Fibroblast of the conjunctiva (primary cell): ENCODE data around the gene MGAT5B.

Experiments used
- DNase-seq: peaks from one replicate; pipeline ENCODE4 v3.0.0-alpha.2; 2010; ENCODE audit warnings: low read depth

The MGAT5B gene

DNA sequence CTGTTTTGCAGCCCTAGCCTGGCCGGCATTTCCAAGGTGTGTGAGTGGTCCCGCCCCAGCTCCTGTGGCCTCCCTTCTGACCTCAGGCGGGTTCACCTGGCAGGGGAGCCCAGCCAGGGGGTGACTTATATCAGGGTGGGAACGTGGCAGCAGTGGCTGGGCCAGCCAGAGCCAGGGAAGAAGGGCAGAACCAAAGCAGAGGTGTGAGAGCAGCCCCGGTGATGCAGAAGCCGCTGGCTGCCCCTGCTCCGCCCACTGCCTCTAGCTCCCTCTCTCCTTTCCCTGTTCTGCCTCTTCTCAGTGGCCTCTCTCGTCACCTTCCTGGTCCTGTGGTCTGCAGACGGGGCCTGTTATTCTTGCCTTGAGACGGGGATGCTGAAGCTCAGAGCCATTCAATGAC is 12.1 kb downstream of the MGAT5B start:
- DNase-seq: no peak

DNA sequence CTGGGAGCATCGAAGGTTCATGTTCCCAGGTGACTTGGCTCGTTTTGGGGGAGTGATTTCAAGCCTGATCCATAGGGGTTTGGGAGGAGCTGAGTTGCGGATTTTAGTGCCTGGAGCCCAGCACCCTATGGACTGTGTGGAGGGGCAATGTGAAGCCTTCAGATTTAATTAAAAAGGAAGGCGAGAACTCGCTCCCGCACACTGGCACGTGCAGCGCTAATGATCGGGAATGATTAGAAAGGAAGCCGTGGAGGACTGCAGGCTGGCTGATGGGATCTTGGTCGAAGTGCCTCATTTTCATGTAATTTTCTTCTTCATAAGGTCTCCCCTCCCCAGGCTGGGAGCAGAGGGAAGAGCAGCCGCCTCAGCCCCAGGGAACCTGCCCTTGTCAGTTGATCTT is 12.8 kb downstream of the MGAT5B start:
- DNase-seq: no peak

DNA sequence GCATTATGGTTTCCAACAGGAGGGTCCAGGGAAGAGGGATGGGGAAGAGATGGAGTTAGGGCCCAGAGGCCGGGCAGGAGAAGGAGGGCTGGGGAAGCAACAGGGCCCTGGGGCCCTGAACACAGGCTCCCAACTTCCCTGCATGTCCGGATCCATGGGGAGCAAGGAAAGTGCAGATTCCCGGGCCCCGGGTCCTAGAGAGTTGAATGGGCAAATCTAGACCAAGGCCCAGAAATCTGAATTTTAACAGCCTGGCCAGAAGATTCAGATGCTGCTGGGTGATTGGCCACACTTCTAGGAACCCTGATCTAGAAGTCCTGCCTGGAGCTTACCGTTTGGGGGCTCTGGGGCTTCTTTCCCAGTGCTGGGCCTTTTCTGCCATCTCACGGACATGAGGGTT is 13.2 kb downstream of the MGAT5B start:
- DNase-seq: no peak

DNA sequence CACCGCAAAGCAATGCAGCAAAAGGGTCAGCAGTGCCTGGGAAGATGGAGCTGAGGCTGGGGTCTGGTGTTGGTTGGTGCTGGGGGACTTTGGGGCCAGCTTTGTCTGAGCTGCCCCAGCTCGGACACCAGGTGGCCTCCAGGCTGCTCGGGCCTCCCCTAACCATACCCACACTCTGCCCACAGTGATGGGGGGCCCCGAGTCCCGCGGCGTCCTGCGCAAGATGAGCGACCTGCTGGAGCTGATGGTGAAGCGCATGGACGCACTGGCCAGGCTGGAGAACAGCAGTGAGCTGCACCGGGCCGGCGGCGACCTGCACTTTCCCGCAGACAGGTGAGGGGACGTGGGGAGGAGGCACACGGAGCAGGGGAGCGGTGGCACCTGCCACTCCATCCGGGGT is 13.8 kb downstream of the MGAT5B start:
- no peak for DNase-seq

DNA sequence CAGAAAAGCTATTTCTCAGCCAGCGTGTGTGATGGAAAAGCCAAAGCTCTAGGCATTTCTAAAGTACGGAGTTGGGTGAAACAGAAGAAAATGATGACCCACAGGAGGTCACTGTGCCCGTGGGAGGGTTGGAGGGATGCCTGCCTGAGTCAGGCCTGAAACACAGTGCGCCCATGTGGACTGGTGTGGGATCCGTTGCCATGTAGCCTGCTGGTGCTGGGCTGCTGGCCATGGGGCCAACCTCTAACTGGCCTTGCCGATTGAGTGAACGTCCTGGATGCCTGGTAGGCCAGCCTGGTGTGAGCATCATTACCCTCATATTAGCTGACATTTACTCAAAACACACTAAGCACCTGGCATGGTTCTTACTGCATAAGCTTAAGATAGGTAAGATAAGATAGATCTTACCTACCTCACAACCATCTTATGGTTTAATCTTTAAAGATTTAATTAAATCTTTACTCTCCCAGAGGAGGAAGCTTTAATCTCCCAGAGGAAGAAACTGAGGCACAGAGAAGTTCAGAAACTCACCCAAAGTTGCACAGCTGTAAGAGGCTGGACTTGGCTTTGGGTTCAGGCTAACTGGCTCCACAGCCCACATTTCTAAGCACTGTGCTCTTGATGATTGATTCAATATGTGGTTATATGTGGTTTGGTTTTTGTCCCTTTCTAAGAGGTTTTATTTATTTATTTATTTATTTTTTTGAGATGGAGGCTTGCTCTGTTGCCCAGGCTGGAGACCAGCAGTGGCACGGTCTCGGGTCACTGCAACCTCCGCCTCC is 15.7 kb downstream of the MGAT5B start:
- no peak for DNase-seq

DNA sequence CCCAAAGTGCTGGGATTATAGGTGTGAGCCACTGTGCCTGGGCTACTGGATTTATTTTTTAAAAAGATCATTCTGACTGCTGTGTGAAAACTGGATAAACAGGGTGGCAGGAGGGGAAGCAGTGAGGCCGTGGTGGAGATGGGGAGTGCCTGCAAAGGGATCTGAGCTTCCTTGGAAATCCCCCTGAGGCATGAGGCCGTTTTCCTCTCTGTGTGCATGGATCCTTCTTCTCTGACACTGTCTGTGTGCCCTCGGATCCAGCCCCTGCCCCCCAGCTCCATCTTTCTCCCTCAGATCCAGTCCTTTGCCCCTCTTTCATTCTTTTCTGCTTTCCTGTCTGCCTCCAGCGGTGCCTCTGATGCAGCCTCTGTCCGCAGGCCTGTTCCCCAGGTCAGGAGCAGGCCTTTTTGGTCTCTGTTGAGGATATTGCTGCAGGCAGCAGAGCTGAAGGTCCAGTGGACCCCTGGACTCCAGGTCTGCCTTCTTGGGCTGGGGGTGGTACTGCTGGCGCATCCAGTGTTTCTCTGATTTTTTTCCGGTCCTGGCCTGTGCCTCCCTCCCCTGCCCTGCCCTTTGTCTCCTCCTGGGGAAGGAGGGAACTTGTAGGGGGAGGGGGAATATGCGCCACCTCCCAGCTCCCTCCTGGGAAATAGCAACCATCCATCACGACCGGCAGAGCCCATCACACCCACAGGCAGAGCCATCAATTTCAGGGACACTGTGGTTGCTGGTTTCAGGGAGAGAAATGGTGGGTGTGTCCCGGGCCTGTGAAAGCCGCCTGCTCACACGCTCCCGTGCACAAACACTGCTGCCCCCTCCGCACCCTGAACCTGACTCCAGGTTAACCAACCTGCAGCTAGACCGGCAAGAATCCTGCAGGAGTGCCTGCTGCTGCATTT is 17.0 kb downstream of the MGAT5B start:
- DNase-seq: no peak

DNA sequence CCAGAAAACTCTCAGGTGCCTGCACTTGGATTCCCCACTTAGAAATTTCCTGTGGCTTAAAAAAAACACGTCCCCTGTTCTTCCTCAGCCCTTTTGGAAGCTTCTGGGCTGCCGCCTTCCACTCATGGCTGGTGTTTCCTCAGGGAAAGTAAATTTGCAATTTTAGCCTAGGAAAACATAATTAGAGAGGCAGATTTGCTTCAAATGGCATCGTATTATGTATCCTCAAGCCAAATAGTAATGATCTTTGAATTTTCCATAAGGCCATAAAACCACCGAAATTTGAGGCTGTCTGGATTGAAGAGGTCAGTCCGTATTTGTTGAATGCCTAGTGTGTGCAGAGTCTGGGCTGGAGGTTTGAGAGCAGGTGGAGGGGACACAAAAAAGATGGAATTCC is 17.7 kb downstream of the MGAT5B start:
- no peak for DNase-seq

DNA sequence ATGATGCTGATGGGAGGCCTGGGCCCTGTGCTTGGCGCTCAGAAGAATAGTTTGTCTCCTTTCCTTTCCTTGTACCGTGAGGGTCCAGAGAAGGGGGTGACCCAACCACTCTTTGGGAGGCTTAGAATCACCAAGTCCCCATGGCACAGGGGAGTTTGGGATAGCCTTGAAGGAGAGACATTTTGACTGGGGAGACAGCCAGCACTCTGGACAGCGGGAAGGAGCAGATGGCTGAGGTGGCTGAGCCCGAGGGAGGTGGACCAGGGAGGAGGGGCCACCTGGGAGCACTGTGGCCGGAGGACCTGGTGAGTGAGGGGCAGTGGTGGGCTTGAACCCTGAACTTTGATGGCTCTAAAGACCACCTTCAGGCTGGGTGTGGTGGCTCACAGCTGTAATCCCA is 18.2 kb downstream of the MGAT5B start:
- no peak for DNase-seq

DNA sequence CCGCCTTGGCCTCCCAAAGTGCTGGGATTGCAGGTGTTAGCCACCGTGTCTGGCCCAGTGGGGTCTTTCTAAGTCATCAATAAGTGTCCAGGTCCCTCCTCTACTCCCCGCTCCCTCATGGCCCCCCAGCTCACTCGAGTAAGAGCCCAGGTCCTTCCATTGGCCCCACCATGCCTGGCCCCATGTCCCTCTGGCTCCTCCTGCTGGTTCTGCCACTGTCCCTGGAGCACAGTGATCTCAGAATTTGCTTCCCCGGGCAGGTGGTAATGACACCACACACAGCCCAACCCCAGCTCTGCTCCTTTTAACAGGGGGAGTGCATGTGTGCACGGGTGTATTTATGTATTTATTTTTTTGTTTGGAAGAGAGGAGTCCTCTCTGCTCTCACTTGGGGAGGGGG is 19.6 kb downstream of the MGAT5B start:
- no peak for DNase-seq

DNA sequence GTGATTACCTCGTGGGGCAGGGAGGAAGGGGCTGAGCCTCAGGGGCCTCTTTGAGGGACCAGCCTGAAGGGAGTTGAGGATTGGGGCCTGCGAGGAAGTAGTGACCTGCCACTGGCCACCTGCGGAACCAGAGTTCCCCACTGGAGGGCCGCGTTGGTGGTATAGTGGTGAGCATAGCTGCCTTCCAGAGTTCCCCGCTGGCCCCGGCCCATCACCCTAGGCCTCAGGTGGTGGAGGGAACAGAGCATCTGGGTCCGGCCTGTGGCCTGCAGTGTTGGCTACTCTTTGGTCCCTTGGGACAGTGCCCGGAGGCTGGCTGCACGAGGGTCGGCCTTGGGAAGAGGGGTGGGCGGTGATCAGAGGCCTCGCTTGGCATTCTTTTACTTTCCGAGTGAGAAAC is 20.5 kb downstream of the MGAT5B start:
- no peak for DNase-seq

DNA sequence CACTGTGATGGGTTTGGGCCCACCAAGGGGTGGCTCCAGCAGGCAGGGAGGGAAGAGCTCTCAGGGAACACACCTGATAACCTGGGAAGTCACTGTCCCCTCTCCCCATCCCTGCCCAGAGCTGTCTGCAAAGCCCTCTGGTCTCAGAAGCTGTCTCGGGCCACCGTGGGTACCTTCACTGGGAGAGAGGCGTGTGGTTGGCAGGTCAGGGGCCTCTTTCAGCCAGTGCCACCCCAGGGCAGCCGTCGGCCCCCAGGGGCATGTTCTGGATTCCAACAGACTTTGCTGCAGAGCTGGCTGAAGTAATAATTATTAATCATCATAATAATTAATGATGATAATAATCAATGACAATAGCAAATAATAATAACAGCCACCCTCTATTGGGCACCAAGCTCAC is 21.1 kb downstream of the MGAT5B start:
- DNase-seq: no peak

DNA sequence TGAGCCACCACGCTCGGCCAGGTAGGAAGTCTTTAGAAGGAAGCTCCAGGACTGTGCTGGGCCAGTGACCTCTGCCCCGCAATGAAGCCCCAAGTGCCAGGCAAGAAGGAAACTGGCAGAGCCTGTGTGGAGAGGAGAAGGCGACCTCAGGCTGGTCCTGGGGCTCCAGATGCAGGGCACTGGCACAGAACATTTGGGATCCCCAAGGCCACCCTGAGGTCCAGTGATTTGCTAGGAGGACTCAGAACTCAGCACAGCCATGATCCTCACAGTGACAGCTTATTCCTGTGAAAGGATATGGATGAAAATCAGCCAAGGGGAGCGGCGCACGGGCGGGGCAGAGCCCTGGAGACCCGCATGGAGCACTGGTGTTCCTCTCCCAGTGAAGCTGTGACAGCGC is 24.1 kb downstream of the MGAT5B start:
- DNase-seq: no peak

DNA sequence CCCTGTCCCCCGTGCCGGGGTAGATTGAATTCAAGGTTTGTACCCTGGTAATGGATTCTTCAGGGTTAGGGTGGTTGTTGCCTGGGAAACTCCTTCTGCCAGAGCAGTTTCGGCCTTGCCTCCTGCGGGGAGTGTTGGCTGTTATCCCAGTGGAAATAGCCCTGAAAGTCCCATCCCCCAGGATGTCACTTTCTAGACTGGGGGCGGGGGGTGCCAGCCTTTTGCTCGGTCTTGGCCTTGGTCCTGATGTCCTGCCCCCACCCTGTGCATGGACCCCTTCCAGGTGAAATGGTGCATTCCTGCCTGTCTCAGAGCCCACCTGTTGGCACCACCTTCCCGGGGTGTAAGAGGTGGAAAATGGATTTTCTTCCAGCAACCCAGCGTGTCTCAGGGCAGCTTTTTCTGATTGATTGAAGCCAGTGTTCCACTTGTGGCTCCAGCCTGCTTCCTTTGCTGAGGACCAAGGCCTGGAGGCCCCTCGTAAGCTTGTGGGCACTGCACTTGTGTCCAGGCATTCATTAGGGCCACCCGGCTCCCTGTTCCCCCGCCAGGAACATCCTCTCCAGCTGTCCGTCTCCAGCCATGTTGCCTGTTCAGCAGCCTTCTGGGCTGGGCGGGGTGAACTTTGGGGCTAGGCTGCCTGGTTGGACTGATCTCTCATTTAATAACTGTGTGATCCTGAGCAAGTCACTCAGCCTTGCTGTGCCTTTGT is 25.6 kb downstream of the MGAT5B start:
- no peak for DNase-seq

DNA sequence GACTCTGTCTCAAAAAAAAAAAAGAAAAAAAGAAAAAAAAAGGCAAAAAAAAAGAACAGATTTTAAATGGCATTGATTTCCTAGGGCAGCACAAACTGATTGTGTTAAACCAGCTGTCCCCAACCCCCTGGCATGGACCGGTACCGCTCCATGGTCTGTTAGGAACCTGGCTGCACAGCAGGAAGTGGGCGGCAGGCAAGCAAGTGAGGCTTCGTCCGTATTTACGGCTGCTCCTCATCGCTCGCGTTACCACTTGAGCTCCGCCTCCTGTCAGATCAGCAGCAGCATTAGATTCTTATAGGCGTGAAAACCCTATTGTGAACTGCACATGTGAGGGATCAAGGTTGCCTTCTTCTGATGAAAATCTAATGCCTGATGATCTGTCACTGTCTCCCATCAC is 26.6 kb downstream of the MGAT5B start:
- DNase-seq: no peak

DNA sequence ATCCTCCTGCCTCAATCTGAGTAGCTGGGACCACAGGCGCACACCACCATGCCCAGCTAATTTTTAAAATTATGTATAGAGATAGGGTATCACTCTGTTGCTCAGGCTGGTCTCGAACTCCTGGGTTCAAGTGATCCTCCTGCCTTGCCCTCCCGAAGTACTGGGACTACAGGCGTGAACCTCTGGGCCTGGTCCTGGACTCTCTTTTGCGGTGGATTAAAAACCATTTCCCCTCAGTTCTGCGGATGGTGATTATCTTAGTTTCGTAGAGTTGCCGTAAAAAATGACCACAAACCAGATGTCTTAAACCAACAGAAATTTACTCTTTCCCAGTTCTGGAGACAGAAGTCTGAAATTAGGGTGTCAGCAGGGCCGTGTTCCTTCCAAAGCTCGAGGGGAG is 28.8 kb downstream of the MGAT5B start:
- no peak for DNase-seq

DNA sequence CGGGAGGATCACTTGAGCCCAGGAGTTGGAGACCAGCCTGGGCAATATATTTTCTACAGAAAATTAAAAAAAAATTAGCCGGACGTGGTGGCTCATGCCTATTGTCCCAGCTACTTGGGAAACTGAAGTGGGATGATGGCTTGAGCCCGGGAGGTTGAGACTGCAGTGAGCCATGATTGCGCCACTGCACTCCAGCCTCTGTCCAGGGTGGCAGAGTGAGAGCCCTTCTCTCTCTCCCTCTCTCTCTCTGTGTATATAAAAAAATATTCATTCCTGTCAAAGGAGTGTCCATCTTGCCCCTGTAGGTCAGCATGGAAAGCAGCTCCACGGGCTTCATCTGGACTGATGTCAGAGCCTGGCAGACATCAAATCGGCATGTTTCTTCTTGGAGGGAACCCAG is 31.2 kb downstream of the MGAT5B start:
- DNase-seq: no peak

DNA sequence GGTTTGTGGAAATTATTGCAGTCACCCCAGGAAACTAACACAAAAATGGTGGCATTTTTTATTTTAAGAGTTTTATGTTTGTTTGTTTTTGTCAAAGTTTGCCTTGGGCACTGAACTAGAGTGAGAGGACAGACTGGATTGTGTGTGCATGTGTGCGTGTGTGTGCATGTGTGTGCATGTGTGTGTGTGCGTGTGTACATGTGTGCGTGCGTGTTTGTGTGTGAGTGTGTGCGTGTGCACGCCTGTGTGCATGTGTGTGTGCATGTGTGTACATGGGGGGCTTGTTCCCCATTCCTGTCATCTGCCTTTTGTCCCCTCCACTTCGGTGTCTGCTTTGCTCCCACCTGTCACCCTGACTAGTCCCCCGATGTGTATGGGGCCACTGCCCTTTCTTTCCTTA is 32.5 kb downstream of the MGAT5B start:
- no peak for DNase-seq

DNA sequence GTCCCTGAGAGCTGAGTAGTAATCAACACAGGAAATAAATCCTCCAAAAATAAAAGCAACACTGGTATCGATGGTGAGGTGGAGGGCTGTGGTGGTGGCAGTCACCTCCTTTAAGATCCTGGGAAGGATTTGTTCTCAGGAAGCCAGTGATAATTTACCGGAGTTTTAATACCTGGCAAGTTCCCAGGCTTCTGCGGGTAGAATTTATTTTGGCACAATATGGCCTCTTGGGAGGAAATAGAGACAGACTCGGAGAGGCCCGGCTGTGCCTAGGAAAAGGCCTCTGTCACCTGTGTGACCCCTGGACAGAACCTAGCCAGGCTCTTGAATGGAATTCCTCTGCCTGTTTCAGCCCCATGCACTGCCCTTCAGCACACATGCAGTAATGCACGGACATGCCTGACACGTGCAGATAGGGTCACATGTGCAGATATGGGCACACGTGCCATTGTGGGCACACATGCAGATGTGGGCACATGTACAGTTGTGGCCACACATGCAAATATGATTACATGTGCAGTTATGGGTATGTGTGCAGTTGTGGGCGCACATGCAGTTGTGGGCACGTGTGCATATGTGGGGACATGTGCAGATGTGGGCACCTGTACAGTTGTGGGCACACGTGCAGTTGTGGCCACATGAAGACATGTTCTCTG is 33.5 kb downstream of the MGAT5B start:
- DNase-seq: no peak

DNA sequence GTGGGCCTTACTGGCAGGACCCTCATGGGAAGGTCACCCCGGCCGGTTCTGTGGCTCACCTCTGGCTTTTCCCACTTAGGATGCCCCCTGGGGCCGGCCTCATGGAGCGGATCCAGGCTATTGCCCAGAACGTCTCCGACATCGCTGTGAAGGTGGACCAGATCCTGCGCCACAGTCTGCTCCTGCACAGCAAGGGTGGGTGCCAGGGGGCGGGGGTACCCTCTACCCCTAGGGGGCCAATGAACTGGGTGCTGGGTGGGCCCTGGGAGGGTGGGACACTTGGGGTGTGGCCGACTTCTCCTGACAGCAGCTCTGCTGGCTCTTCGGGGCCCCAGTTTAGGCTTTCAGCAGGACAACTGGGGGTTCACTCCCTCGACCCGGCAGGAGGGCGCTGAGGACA is 34.3 kb downstream of the MGAT5B start:
- no peak for DNase-seq

DNA sequence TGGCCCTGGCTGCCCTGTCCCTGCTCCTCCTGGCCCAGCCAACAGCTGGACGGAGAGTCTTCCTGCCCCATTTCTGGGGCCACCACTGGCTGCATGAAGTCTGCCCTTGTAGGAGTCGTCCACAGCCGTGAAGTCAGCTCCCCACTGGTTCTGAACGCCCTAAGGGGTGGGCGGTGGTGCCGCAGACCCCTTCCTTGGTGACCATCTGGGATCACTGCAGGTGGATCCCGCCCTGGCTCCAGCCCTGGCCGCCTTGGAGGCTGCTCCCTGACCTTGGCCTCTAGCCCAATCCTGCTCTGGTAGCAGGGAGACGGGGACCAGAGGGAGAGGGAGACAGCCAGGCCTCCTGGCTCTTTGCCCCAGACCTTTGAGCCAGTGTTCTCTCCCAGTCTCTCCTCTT is 35.4 kb downstream of the MGAT5B start:
- DNase-seq: no peak

DNA sequence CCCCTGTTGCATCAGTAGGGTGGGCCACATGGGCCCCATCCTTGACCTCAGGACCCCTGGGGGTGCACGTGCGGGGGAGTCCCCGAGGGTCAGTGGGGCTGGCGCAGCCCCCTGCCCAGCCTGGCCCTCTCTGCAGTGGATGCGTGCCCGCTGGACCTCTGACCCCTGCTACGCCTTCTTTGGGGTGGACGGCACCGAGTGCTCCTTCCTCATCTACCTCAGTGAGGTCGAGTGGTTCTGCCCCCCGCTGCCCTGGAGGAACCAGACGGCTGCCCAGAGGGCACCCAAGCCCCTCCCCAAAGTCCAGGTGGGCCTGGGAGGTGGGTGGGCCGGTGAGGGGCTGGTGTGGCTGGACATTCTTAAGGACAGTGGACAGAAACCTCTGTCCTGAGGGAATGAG is 35.9 kb downstream of the MGAT5B start:
- no peak for DNase-seq

DNA sequence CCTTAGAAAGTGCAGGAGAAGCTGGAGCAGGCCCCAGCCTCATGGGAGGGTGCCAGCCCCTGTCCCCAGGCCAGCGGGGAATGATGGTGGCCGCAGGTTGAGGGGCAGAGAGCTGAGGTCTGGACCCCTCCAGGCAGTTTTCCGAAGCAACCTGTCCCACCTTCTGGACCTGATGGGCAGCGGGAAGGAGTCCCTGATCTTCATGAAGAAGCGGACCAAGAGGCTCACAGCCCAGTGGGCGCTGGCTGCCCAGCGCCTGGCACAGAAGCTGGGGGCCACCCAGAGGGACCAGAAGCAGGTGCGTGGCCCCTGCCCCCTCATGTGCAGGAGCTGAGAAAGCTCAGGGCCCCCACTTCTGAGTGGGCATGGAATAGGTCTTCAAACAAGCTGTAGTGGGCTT is 36.8 kb downstream of the MGAT5B start:
- DNase-seq: no peak
